HG02623 (cell line): ENCODE results near the gene ECSIT.
"Not testable (repeated sequence)": the region's sequence is repeated elsewhere in the genome, so short reads cannot be mapped to it uniquely, and the experiment has no call there.

Experiments used
- ATAC-seq: cut with Tn5 transposase; IDR thresholded peaks from one replicate; pipeline ENCODE4 v1.9.1; 2021; ENCODE audit warnings: moderate library complexity; ENCODE audit not compliant: unreplicated experiment

Gene ECSIT

DNA sequence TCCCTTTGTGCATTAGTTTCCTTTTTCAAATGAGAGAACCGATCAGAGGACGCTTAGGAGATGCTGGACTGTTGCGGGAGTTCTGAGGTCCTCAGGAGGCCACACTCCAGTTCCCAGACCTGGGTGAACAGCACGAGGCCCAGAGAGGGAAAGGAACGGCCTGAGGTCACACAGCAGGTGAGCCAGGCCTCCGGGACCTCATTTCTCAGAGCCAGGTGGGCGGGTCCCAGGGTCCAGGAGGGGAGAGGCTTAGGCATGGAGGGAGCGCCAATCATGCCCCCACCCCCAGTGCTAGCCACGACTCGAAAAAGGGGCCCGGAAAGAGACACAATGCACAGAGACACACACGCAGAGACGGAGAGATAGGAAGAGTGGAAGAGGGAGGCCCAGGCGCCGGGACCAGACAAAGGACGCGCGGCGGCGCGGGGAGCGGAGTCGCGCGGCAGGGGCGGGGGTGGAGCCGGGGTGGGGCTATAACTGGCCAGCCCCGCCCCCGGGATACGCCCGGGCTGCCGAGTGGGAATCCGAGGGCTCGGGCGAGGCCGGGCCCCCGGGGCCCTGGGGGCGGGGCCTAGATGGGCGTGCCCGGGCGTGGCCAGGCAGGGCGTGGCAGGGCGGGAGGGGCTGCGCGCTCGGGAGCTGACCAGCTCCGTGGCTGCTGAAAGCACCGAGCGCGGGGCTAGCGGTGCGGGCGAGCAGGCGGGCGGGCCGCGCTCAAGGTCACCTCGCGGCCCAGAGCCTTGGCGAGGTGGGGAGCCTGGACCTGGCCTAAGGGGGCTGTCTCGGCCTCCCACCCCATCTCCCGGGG is 49.6 kb downstream of the ECSIT start:
- ATAC-seq = no peak

DNA sequence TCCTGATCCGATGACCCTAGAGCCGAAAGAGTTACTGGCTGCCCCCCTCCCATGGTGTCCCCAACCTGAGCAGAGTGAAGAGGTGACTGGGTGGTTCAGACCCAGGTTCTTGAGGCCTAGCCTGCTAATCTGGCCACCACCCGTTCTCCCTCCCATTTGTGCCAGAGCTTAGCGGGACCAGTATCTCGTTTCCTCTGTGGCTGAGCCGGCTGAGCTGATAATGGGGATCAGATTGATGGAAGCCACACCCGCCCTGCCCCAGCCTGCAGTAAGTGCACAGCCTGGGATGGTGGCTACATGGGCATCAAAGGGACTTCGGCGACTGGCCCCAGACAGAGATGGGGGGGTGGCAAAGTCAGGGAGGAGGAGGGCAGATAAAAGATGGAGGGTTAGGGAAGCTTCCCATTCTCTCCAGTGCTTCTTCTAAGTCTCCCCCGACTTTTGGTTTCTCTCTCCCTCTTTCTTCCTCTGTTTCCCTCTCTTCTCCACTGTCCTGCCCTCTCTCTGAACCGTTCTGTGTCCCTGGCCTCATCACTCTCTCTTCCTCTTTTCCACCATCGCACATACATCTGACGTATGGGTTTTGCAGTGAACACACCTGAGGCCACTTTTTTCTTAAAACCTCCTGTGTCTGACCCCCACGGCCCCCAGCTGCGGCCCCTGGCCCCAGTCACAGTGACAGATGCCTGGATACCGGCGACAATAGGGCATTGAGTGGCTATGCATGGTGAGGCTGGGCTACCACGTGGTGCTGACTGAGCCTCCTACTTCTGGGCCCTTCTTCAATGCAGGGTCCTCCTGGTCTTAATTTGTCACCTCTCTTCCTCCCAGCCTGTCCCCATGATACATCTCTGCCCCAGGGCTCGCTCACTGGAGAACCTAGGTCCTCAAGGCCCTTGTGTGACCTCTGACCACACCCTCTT is 50.5 kb downstream of the ECSIT start:
- no peak for ATAC-seq

DNA sequence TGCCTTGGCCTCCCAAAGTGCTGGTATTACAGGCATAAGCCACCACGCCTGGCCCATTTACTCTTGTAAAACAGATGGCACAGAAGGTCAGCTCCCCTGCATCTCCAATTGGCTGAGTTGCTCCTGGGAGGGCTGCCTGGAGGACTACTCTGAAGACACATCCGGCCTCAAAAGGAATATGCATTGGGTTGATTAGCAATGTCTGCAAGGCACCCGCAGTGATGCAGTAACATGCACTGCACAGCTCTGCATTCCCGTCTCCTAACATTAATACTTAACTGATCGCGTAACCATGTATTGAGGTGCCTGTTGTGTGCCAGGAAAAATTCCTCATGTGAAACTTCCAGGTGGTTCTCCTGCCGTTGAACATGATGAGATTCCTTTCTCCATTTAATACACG is 53.1 kb downstream of the ECSIT start:
- no peak for ATAC-seq

DNA sequence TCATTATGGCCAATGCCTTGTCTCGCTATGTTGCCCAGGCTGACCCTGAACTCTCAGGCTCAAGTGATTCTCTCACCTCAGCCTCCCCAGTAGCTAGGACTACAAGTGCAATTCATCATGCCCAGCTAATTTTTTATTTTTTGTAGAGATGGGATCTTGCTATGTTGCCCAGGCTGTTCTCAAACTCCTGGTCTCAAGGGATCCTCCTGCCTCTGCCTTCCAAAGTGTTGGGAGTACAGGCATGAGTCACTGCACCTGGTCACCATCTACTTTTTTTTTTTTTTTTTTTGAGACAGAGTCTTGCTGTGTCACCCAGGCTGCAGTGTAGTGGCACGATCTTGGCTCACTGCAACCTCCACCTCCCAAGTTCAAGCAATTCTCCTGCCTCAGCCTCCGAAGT is 53.6 kb downstream of the ECSIT start:
- ATAC-seq = not testable (repeated sequence)

DNA sequence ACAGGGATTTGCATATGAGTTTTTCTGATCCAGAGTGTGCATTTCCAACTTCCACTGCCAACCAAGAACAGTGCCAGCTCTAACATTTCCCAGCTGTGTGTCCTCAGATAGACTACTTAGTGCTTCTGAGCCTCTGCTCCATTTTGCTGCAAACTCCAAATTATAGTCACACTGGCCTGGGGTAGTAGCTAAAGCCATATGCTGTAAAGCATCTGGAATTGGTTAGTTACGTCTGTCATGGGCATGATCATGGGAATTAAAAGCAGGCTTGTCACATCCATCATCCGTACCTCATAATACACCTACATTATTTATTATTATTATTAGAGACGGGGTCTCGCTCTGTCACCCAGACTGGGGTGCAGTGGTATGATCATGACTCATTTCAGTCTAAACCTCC is 55.2 kb downstream of the ECSIT start:
- no peak for ATAC-seq

DNA sequence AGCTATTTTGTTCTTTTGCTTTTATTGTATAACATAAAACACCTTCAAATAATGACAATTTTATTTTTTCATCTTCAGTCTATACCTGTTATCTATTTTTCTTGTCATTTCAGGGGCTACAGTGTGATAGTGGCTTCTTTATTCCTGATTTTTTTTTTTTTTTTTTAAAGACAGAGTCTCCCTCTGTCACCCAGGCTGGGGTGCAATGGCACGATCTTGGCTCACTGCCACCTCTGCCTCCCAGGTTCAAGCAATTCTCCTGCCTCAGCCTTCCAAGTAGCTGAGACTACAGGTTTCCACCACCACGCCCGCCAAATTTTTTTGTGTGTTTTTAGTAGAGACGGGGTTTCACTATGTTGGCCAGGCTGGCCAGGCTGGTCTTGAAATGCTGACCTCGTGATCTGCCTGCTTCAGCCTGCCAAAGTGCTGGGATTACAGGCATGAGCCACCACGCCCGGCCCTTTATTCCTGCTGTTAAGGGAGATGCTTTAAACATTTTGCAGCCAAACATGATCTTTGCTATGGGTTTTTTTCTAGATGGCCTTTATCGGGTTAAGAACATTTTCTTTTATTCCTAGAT is 60.6 kb downstream of the ECSIT start:
- not testable (repeated sequence) for ATAC-seq

DNA sequence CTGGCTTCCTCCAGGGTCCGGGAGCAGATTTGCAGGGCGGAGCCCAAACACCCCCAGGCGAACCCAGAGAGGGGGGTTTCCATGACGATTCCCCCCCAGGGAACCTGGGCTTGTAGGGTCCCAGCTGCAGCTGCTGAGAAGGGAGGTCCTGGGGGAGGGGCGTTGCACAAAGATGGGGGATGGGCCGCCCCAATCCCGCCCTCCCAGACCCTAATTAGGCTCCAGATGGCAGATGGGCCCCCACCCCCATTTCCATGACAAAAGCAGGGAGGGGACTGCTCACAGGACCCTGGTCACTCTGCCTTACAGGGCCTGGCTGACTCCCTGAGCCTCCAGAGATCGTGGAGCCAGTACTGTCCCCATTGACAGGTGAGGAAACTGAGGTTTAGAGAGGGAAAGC is 63.3 kb downstream of the ECSIT start:
- no peak for ATAC-seq

DNA sequence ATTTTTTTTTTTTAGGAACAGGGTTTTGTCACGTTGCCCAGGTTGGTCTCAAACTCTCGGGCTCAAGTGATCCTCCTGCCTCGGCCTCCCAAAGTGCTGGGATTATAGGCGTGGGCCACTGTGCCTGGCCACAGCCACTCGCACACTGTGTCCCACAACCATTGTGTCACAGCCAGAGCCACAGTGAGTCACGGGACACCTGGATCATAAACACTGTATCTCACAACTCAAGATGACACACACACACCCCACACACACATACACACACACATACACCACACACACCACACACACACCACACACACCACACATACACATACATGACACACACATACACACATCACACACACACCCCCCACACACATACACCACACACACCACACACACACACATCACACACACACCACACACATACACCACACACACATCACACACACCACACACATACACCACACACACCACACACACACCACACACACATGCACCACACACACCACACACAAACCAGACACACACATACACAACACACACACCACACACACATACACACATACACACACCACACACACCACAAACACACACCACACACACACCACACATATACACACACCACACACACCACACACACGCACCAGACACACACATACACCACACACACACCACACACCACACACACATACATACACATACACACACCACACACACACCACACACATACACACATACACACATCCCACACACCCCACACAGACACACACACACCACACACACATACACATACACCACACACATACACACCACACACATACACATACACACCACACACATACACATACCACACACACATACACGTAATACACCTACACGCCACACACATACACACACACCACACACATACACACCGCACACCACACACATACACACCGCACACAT is 64.3 kb downstream of the ECSIT start:
- ATAC-seq = no peak

DNA sequence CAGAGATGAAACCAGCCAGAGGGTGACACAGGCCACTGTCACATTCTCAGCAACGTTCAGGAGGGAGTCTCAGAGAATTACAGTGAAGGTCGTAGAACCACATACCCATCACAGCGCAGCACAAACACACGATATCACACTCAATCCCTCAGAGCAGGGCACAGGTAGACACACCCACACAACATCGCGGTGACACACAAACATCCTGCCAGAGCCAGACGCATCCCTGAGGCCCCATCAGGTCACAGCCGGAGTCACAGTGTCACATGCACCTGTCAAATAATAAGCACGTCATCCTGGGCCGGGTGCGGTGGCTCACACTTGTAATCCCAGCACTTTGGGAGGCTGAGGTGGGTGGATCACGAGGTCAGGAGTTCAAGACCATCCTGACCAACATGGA is 65.5 kb downstream of the ECSIT start:
- ATAC-seq = no peak

DNA sequence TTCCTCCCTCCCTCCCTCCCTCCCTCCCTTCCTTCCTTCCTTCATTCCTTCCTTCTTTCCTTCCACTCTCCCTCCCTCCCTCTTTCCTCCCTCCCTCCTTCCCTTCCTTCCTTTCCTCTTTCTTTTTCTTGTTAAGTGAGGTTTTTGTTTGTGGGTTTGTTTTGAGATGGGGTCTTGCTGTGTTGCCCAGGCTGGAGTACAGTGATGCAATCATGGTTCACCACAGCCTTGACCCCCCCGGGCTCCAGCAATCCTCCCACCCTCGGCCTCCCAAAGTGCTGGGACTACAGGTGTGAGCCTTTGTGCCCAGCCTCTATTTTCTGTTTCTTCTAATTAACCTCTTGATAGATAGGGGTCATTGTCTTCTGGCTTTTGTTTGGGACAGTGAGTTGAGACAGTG is 67.5 kb downstream of the ECSIT start:
- no peak for ATAC-seq

DNA sequence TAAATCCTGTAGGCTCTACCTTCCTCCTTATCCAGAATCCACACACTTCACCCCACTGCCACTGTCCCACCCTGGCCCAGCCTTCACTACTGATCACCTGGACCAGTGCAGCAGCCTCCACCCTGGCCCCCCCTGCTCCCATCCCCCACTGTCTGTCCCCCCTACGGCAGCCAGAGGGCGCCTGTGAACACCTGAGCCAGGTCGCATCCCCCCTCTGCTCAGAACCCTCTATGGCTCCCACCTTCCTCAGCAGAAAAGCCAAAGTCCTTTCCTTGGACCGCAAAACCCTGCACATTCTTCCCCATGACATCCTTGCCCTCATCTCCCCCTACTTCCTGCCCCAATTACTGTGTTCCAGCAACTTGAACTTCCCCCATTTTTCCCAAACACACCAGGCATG is 68.7 kb downstream of the ECSIT start:
- no peak for ATAC-seq

DNA sequence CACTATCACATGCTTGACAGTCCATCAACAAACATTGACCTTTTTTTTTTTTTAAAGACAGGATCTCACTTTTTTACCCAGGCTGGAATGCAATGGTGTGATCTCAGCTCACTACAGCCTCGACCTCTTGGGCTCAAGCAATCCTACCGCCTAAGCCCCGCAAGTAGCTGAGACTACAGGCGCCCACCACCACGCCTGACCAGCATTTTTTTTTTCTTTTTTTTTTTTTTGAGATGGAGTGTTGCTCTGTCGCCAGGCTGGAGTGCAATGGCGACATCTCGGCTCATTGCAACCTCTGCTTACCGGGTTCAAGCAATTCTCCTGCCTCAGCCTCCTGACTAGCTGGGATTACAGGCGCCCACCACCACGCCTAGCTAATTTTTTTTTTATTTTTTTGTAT is 70.0 kb downstream of the ECSIT start:
- ATAC-seq = not testable (repeated sequence)

DNA sequence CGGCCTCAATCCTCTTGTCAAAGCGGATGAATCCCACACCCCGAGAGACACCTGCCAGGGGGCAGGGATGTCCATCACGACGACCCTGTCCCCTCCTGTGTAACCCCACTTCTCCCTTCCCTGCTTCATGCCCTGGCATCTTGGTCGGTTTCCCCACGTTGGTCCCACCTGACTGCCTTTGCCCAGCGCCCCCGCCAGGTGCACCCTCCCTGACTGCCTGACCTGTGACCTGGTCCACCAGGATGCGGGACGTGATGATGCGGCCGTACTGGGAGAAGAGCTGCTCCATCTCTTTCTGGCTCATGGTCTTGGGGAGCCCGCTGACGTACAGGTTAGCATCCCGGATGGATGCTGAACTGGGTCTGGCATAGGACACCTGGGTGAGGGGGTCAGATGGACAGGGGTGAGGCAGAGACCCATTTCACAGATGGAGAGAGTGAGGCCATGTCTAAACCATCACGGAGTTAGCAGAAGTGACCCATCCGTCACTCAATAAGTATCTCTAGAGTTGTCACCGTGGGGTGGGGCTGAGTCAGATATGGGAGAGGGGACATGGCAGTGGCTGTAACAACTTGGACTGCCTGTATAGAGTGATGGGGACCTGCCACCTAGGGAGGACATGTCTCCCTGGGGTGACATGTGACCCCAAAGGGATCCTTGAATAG is 70.6 kb downstream of the ECSIT start:
- ATAC-seq = no peak

DNA sequence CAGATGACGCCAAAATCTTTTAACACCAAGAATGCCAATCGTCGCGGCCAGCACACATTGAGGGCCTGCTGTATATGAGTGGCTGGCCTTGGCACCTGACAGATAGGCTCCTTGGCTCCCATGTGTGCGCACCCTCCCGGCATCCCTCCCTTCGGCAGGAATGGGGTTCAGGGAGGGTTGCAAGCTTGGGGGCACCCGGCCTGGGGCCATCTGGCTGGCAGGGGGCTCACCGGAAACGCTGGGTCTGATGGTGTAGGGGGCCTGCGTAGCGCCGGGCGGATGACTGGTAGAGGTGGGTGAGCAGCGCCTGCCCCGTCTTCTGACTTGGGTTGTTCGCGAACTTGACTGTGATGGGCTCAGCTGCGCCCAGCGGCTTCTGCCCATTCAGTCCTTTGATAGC is 71.1 kb downstream of the ECSIT start:
- ATAC-seq = no peak

DNA sequence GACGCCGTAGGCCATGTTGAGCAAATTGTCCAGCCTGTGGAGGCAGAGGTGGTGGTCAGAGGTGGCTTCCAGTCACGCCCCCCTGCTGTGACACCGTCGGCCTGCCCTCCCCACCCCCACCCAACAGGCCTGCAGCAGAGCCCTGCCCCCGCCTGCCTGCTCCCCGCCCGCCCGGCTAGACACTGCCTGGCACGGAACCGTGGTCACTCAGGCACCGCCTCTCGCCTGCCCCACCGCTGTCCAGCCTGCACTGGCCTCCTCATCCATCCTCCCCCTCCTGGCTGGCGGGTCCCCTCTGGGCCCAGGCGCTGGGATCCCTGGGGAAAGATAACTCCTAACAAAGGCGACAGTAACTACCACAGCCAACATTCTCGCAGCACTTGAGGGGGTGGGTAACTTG is 71.8 kb downstream of the ECSIT start:
- no peak for ATAC-seq

DNA sequence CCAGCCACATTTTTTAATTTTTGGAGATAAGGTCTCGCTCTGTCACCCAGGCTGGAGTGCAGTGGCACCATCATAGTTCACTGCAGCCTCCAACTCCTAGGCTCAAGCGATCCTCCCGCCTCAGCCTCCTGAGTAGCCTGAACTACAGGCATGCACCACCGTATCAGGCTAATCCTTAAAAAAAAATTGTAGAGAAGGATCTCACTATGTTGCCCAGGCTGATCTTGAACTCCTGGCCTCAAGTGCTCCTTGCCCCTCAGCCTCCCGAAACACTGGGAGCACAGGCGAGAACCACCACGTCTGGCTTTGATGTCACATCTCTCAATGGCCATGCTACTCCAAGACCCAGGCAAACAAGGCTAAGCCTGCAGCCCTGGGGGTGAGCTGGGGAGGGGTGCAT is 72.3 kb downstream of the ECSIT start:
- ATAC-seq = no peak
